ENCODE data around the gene TRIM37.
A peak's percentile ranks its signal among the peaks of the same experiment; 100 is the strongest.

DNA sequence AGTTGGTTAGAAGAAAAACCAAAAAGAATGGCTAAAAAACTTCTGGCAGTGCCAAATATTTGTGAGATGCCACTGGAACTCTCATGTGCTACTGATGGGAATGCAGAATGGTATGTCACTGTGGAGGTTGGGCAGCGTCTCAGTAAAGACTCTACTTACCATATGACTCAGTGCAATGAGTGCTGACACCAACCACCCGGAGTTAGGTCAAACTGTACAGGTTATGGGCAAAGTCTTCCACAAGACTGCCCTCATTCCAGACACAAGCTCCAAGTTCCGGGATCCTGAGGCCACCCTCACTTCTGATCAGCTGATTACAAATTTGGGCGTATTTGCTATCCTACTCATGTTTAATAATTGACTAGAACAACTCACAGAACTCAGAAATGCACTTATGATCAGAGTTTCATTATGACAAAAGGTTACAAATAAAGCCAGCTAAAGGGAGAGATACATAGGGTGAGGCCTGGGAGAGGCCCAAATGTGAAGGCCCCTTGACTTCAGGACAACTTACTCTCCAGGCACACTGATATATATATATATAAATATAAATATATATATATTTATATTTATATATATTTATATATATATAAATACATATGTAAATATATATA, 114.9 kb downstream of the TRIM37 start:
- no peak for TF ChIP-seq CTCF (IDR thresholded peaks at IDR 0.05; ENCODE audit: low read depth, low read length, missing input control)
- peak; percentile 78 for TF ChIP-seq YY1 (IDR thresholded peaks at IDR 0.05)
- TF ChIP-seq, protein P1, sequence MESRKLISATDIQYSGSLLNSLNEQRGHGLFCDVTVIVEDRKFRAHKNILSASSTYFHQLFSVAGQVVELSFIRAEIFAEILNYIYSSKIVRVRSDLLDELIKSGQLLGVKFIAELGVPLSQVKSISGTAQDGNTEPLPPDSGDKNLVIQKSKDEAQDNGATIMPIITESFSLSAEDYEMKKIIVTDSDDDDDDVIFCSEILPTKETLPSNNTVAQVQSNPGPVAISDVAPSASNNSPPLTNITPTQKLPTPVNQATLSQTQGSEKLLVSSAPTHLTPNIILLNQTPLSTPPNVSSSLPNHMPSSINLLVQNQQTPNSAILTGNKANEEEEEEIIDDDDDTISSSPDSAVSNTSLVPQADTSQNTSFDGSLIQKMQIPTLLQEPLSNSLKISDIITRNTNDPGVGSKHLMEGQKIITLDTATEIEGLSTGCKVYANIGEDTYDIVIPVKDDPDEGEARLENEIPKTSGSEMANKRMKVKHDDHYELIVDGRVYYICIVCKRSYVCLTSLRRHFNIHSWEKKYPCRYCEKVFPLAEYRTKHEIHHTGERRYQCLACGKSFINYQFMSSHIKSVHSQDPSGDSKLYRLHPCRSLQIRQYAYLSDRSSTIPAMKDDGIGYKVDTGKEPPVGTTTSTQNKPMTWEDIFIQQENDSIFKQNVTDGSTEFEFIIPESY (IDR thresholded peaks at IDR 0.05), result peak; percentile 79
- TF ChIP-seq TAF1 (conservative IDR thresholded peaks at IDR 0.05), result no peak
- peak; percentile 96 for TF ChIP-seq SP1 (IDR thresholded peaks at IDR 0.05)
- TF ChIP-seq GABPA (IDR thresholded peaks at IDR 0.05 in 1 of 2, conservative IDR thresholded peaks at IDR 0.05 in 1 of 2), result peak in 1 of 2 donors; percentile 67
- peak; percentile 60 for TF ChIP-seq NR2F2 (IDR thresholded peaks at IDR 0.05)
- TF ChIP-seq JUND (IDR thresholded peaks at IDR 0.05), result peak; percentile 81 to 92
- TF ChIP-seq MAX (IDR thresholded peaks at IDR 0.05), result peak; percentile 83
- peak in 1 of 2 donors; percentile 74 for TF ChIP-seq EGR1 (IDR thresholded peaks at IDR 0.05; ENCODE audit: low read depth in 2 of 2)

Data from liver (tissue), 3 donors.